Gastroesophageal sphincter (tissue), 4 donors: ENCODE data around the gene ZBTB7C. TPM values are rescaled to one million over a fixed set of nuclear protein-coding genes. Genes with fewer than 3 reads are reported as not detected.

Experiments used
- ATAC-seq: fragments of 150-250 bp; one replicate; pipeline ENCODE4 v1.9.1; 2016; ENCODE audit warnings: mild to moderate bottlenecking, moderate library complexity
- H3K27ac ChIP-seq, 4 donors: fragments of 200-600 bp; sonication (generic) in 3 of 4; 1 replicate in 3 of 4; 2 replicates in 1 of 4; pipeline ENCODE4 v1.5.1; 2016 to 2019
- H3K27me3 ChIP-seq: fragments of 200-600 bp; sonication (generic); one replicate; pipeline ENCODE4 v1.5.1; 2019
- H3K36me3 ChIP-seq, 2 donors: fragments of 200-600 bp; sonication (generic); one replicate each; pipeline ENCODE4 v1.5.1; 2019; ENCODE audit warnings: control low read depth in 1 of 2
- H3K4me1 ChIP-seq, 3 donors: fragments of 200-600 bp; sonication (generic); 1 replicate in 2 of 3; 2 replicates in 1 of 3; pipeline ENCODE4 v1.5.1; 2016 to 2019; ENCODE audit warnings: control low read depth in 2 of 3
- H3K4me3 ChIP-seq, 2 donors: fragments of 200-600 bp; sonication (generic); one replicate each; pipeline ENCODE4 v1.5.1; 2019; ENCODE audit warnings: mild to moderate bottlenecking in 1 of 2, moderate library complexity in 1 of 2
- H3K9me3 ChIP-seq, 3 donors: fragments of 200-600 bp; sonication (generic); one replicate each; pipeline ENCODE4 v1.5.1; 2017 to 2019; ENCODE audit warnings: control low read depth in 2 of 3
- EP300 ChIP-seq: sonication (generic); formaldehyde crosslinking; IDR thresholded peaks from one replicate; pipeline ENCODE4 v1.6.1; 2017; ENCODE audit warnings: antibody characterized with exemption, mild to moderate bottlenecking
- POLR2A ChIP-seq, 2 donors: fragments of 450-650 bp; IDR thresholded peaks; one replicate each; pipeline ENCODE4 v1.6.1; 2017; ENCODE audit warnings: antibody characterized with exemption in 2 of 2, mild to moderate bottlenecking in 2 of 2, moderate library complexity in 1 of 2
- POLR2AphosphoS5 ChIP-seq: sonication (generic); formaldehyde crosslinking; IDR thresholded peaks from one replicate; pipeline ENCODE4 v1.6.1; 2017; ENCODE audit warnings: antibody characterized with exemption
- WGBS, 2 donors: methylation state at CpG; one replicate each; pipeline ENCODE4 v1.1.5; 2018; ENCODE audit warnings: low coverage in 1 of 2; 5-methylcytosine and 5-hydroxymethylcytosine counted together
- total RNA-seq, 4 donors: library from RNA; depleted of rRNA; stranded (reverse); fragments of >200 nt; gene quantifications; one replicate each; pipeline ENCODE4 v1.1.0, GENCODE V29; 2016
- TF ChIP-seq, protein P1 (sequence below), 4 experiments: fragments of 200-600 bp in 2 of 4; fragments of 450-650 bp in 2 of 4; sonication (generic) in 1 of 4; IDR thresholded peaks; one replicate each; pipeline ENCODE4 v1.5.1; 2017 to 2019; ENCODE audit warnings: antibody characterized with exemption in 4 of 4, mild to moderate bottlenecking in 2 of 4, moderate library complexity in 2 of 4

The ZBTB7C gene
- total RNA-seq, 4 donors from 2014 or later: 7.8 to 15.4 (median 11.8) TPM

DNA sequence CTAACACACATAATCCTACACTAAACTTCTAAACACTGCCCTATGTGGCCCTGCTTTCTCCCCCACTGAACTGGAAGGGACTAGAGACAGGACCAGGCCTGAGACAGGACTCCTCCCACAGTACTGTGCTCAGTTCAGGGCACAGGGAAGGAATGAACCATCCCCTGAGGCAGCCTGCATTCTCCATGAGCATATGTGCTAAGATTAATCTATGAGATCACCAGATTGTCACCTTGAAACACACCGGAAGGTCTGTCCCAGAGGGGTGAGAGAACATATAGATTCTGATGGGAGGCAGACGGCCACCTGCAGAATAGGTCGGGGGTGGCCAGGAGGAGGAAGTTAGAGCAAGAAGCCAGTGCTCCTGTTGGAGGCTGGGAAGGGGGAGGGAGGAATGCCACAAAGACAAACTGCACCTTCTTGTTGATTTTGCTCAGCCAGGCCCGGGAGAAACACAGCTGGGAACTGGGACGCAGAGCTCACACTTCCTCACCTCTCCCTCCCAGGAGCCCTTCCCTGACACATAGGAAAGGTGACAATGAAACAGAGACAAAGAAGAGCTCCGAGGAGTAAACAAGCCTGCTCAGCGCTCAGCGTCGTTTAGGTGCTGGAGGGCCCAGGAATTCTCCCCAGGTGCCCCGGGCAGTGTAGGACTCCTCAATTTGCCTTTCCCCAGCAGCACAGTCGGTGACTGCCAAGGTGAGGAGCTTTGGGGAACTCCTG, 52.1 kb downstream of the ZBTB7C start:
- no peak overlapping the region for H3K27ac ChIP-seq
- no peak overlapping the region for H3K4me3 ChIP-seq
- H3K27me3 ChIP-seq: no peaks in the 10 kb centered on the region
- H3K9me3 ChIP-seq: no peaks in the 10 kb centered on the region
- H3K36me3 ChIP-seq: no peaks in the 10 kb centered on the region
- peaks cover 0 to 11% (median 5%) of the 10 kb centered on the region in 3 donors for H3K4me1 ChIP-seq
- WGBS, 2 donors: 47 to 60% methylated on average over 5 to 6 of the region's 11 CpGs
- peak; percentile 10 for ATAC-seq
- TF ChIP-seq POLR2AphosphoS5 (no peak), EP300 (no peak), POLR2A (IDR thresholded peaks at IDR 0.05) (no peak)
- TF ChIP-seq, protein P1, sequence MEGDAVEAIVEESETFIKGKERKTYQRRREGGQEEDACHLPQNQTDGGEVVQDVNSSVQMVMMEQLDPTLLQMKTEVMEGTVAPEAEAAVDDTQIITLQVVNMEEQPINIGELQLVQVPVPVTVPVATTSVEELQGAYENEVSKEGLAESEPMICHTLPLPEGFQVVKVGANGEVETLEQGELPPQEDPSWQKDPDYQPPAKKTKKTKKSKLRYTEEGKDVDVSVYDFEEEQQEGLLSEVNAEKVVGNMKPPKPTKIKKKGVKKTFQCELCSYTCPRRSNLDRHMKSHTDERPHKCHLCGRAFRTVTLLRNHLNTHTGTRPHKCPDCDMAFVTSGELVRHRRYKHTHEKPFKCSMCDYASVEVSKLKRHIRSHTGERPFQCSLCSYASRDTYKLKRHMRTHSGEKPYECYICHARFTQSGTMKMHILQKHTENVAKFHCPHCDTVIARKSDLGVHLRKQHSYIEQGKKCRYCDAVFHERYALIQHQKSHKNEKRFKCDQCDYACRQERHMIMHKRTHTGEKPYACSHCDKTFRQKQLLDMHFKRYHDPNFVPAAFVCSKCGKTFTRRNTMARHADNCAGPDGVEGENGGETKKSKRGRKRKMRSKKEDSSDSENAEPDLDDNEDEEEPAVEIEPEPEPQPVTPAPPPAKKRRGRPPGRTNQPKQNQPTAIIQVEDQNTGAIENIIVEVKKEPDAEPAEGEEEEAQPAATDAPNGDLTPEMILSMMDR (IDR thresholded peaks at IDR 0.05): no peak

DNA sequence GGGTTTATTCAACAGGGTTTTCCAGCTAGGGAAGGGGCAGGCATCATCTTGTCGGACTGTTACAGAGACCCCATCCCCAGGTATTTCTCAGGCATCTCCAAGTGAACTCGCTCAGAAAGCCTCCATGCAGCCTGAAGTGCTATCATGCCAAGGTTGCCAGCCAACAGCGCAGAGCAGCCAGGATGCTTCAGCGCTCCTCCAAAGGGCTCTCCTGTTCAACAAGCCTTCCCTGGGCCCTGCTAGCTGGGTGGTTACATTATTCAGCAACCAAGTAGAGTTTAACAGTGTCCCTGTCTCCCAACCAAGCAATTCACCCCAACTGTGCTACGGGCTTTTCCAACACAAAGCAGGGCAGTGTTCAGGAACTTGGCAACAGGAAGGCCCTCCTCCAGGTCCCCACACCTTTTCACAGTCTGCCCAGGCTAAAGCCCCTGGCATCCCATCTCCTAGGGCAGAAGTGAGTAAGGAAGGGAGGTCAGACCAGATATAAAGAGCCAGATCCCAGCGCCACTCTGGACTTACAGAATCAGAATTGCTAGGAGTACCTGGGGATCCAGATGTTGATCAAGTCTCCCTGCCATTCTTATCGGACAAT, 52.9 kb downstream of the ZBTB7C start:
- Histone ChIP-seq H3K27ac (no peak overlapping the region), H3K4me1 (peaks cover 0 to 11% (median 5%) of the 10 kb centered on the region in 3 donors), H3K36me3 (no peaks in the 10 kb centered on the region), H3K9me3 (no peaks in the 10 kb centered on the region), H3K27me3 (no peaks in the 10 kb centered on the region), H3K4me3 (no peak overlapping the region)
- ATAC-seq: no peak
- TF ChIP-seq, protein P1 (IDR thresholded peaks at IDR 0.05): no peak
- TF ChIP-seq EP300 (no peak), POLR2AphosphoS5 (no peak), POLR2A (IDR thresholded peaks at IDR 0.05) (no peak)
- 100% methylated on average over 2 of the region's 7 CpGs; no CpG with 5 or more reads in 1 of the 2 donors for WGBS, 2 donors

DNA sequence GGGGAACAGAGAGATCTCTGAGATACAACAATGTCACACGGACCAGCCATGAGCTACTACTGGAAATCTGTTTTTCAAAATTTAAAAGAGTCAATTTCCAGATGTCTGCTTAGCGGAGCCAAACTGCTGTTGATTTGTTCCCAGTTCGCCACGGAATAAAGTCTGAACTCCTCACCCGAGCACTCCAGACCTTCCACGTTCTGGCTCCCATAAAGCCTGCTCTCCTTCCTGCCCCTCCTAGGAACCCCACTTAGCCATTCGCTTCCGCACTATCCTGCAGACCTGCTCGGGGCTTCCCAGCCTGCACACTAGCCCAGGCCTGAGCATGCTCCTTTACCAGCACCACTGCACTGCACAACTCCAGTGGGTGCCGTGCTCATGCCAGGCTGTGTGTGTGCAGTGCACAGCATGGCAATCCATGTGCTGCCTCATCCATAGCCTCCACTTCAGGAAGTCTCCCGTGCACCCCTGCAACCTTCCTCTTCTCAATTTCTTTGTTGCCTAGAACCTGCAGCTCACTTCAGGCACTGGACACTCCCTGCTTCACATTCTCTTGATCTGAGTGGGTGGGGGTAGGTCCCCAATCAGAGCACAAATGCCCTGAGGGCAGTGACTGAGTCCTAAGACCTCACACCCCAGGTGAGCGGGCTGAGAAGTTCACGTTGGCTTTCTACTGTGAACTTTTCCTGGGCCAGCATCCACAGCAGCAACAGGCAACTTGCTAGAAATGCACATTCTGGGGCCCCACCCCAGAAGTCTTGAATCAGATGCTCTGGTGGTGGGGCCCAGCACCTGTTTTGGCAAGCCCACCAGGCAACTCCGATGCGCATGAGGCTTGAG, 53.7 kb downstream of the ZBTB7C start:
- Histone ChIP-seq H3K36me3 (no peaks in the 10 kb centered on the region), H3K4me3 (no peak overlapping the region), H3K27me3 (no peaks in the 10 kb centered on the region), H3K27ac (no peak overlapping the region), H3K9me3 (no peaks in the 10 kb centered on the region), H3K4me1 (peaks cover 0 to 11% (median 5%) of the 10 kb centered on the region in 3 donors)
- TF ChIP-seq, protein P1 (IDR thresholded peaks at IDR 0.05): no peak
- no peak for TF ChIP-seq POLR2A (IDR thresholded peaks at IDR 0.05)
- no peak for TF ChIP-seq POLR2AphosphoS5
- no peak for TF ChIP-seq EP300
- ATAC-seq: no peak
- 63 to 65% methylated on average over 10 to 11 of the region's 15 CpGs for WGBS, 2 donors

DNA sequence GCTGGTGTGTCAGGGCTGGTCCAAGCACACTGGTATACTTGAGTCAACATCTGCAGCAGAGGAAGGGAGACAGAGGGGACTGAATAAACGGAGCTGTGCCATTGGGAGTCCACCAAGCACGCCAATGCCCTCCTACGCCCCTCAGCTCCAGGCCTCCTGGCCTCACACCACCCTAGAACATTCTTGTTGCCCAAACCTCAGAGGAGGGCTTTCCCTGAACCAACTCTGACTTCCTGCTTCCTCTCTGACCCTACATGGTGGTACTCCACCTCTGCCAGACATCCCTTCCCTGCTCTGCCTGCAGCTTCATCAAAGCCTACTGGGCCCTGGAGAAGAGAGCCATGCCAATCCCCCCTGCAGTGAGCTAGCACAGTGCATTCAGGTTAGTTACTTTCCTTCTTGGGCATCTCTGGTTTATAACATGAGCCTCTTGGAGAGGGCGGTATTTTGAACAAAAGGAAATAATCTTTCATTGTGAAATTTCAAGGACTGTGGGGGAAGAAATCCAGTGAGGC, 54.4 kb downstream of the ZBTB7C start:
- Histone ChIP-seq H3K4me1 (peaks cover 0 to 11% (median 5%) of the 10 kb centered on the region in 3 donors), H3K27ac (no peak overlapping the region), H3K36me3 (no peaks in the 10 kb centered on the region), H3K27me3 (no peaks in the 10 kb centered on the region), H3K4me3 (no peak overlapping the region), H3K9me3 (no peaks in the 10 kb centered on the region)
- 72 to 79% methylated on average over 3 to 4 of the region's 4 CpGs for WGBS, 2 donors
- no peak for ATAC-seq
- TF ChIP-seq, protein P1 (IDR thresholded peaks at IDR 0.05): no peak
- no peak for TF ChIP-seq POLR2AphosphoS5
- no peak for TF ChIP-seq EP300
- TF ChIP-seq POLR2A (IDR thresholded peaks at IDR 0.05): no peak
